Activated T-cell treated with anti-CD3 and anti-CD28 coated beads for 4 hours (primary cell): ENCODE results near the gene TAF11L14.

Source experiments
- DNase-seq: peaks from one replicate; pipeline ENCODE4 v3.0.0-alpha.2; 2020

Gene TAF11L14

GRCh38 chr5:17680737-17681136, 46.5 kb downstream of the TAF11L14 start:
- no peak for DNase-seq
